ENCODE data around the gene PLCH1. TPM values are rescaled to one million over a fixed set of nuclear protein-coding genes. Genes with fewer than 3 reads are reported as not detected.

Gene PLCH1
- total and polyA plus RNA-seq, 9 of the 15 experiments (the other 6 are each of a cell fraction or from before 2014, with no cell fraction given) = 0.17 to 0.62 (median 0.40) TPM

- TF ChIP-seq RAD51 (IDR thresholded peaks at IDR 0.05; ENCODE audit: borderline replicate concordance, low read depth) (no peak), TOE1 (IDR thresholded peaks at IDR 0.05; ENCODE audit: borderline replicate concordance) (no peak), TOE1 (CRISPR knock-in tag; IDR thresholded peaks at IDR 0.05; ENCODE audit: borderline replicate concordance, low read depth) (no peak), SNRNP70 (optimal IDR thresholded peaks at IDR 0.05; ENCODE audit: low read depth, low read length) (no peak), U2AF2 (optimal IDR thresholded peaks at IDR 0.05; ENCODE audit: low read depth, low read length) (no peak), HES1 (IDR thresholded peaks at IDR 0.05; ENCODE audit: low read depth) (no peak)
Measured at GRCh38 chr3:155326901-155327300, 418.0 kb downstream of the PLCH1 start (continued).

GRCh38 chr3:155326244-155326643 is 418.6 kb downstream of the PLCH1 start:
- H3K9me1 ChIP-seq (ENCODE audit: control insufficient read depth, insufficient read depth, low read length) = no peaks in the 10 kb centered on the region
- FAIRE-seq (no peak), ATAC-seq (no peak), DNase-seq (ENCODE audit: extremely low read depth in 1 of 4, low spot score in 3 of 4) (no peak)
- H3K36me3 ChIP-seq (ENCODE audit: control insufficient read depth, insufficient read depth, low read length) = no peaks in the 10 kb centered on the region
- H4K20me1 ChIP-seq (replicated peaks; ENCODE audit: control insufficient read depth, insufficient read depth, low read length) = no peaks in the 10 kb centered on the region
- intact Hi-C loops (cut with micrococcal nuclease) = loop anchor here (10.0 kb wide), 1 partner anchor 111 kb away; no protein-coding TSS in a partner anchor
- ChIA-PET POLR2A (interaction anchor here (0.6 to 0.9 kb wide), 2 partner anchors 9 to 316 kb away, joined by 3 to 4 read pairs; no protein-coding TSS in a partner anchor), CTCF (ENCODE audit: low intra/inter-chr PET ratio) (interaction anchor here (1.1 kb wide), 1 partner anchor 568 kb away, joined by 3 read pairs; no protein-coding TSS in a partner anchor)
- BruUV-seq (replicated peaks) = no TSS peak
- H3K79me2 ChIP-seq (ENCODE audit: control insufficient read depth, insufficient read depth, low read length) = no peaks in the 10 kb centered on the region
- in situ Hi-C loops (cut with MboI) = no loop called here
- H3K4me3 ChIP-seq = no peak overlapping the region
- H3K27ac ChIP-seq (ENCODE audit: extremely low read depth, low read depth, low read length) = no peak overlapping the region
- peaks cover 0 to 15% of the 10 kb centered on the region in 2 experiments; a peak in 2 of 5 replicates for H3K4me1 ChIP-seq (replicated peaks in 1 of 2; ENCODE audit: control insufficient read depth in 2 of 2, insufficient read depth in 2 of 2, low read length in 2 of 2)
- no peak overlapping the region for H3K4me2 ChIP-seq (ENCODE audit: insufficient read depth, low read length)
- TF ChIP-seq SPI1 (IDR thresholded peaks at IDR 0.05; ENCODE audit: borderline replicate concordance, low read depth, low read length) (peak; percentile 33; the same call in 1 of the 2 replicates), GTF3C2 (IDR thresholded peaks at IDR 0.05; ENCODE audit: borderline replicate concordance, extremely low read depth, insufficient read length) (no peak), ZNF644 (tag; IDR thresholded peaks at IDR 0.05; ENCODE audit: low read depth) (no peak)
- no peak overlapping the region for H3K9ac ChIP-seq (ENCODE audit: insufficient read depth in 1 of 2, low read depth in 2 of 2, low read length in 2 of 2)
- H3K9me3 ChIP-seq (replicated peaks; ENCODE audit: control insufficient read depth, insufficient read depth, low read depth, low read length) = no peaks in the 10 kb centered on the region
- WGBS (ENCODE audit: insufficient coverage, low coverage, missing lambda C conversion rate) = 52% methylated on average over 4 of the region's 5 CpGs
- H3K27me3 ChIP-seq (ENCODE audit: control insufficient read depth in 2 of 2, insufficient read depth in 2 of 2, low read length in 2 of 2) = no peaks in the 10 kb centered on the region
- H2AFZ ChIP-seq (ENCODE audit: low read depth, low read length) = 0 out of 2 replicates have a peak overlapping the region, but pooled peaks have one; percentile 75

Measured in K562 (cell line).